ENCODE measurements around the gene BTBD1.

DNA sequence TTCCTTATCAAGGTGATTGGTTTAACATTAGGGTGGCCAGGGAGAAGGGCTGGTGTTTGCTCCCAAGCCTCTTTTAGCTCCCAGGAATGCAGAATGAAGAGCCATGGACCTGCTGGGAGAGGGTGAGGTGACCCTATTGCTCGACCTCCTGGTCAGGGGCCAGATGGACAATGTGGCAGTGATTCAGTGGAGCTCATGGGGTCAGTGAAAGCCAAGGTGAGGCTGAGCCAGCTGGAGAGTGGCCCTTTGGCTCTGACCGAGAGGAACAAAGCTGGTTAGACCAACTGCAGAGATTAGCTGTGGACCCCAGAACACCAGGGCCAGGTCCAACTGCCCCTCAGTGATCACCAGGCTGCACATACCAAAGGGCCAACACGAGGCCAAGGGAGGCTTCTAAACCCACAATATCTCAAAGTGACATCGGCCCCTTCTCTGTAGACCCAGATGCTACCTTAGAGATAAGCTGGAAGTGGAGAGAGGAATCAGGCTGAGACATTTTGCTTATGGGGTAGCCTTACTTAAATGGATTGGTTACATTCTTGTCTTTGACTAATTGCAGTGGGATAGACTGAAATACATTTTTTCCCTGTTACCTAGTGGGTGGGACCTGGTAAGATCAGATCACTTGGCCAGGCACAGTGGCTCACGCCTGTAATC, 15.8 kb upstream of the BTBD1 start:
- TF ChIP-seq, protein P1, sequence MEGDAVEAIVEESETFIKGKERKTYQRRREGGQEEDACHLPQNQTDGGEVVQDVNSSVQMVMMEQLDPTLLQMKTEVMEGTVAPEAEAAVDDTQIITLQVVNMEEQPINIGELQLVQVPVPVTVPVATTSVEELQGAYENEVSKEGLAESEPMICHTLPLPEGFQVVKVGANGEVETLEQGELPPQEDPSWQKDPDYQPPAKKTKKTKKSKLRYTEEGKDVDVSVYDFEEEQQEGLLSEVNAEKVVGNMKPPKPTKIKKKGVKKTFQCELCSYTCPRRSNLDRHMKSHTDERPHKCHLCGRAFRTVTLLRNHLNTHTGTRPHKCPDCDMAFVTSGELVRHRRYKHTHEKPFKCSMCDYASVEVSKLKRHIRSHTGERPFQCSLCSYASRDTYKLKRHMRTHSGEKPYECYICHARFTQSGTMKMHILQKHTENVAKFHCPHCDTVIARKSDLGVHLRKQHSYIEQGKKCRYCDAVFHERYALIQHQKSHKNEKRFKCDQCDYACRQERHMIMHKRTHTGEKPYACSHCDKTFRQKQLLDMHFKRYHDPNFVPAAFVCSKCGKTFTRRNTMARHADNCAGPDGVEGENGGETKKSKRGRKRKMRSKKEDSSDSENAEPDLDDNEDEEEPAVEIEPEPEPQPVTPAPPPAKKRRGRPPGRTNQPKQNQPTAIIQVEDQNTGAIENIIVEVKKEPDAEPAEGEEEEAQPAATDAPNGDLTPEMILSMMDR (conservative IDR thresholded peaks at IDR 0.05; ENCODE audit: low read depth, low read length) = no peak
- no peak for TF ChIP-seq EZH2phosphoT487 (IDR thresholded peaks at IDR 0.05; ENCODE audit: borderline replicate concordance, low read length)
